Keratinocyte (primary cell): ENCODE measurements around the gene ERRFI1.

Experiments used
- CTCF ChIP-seq, 3 experiments: IDR thresholded peaks in 1 of 3; conservative IDR thresholded peaks in 1 of 3; optimal IDR thresholded peaks in 1 of 3; 2 replicates in 2 of 3; 3 replicates in 1 of 3; pipeline versions ENCODE3 to v1.5.1; 2011; ENCODE audit warnings: low read length in 3 of 3, mild to moderate bottlenecking in 3 of 3, moderate library complexity in 2 of 3, control low read depth in 1 of 3, inconsistent platforms in 1 of 3; ENCODE audit not compliant: insufficient read depth in 2 of 3; ENCODE audit errors: extremely low read depth in 1 of 3
- EZH2 ChIP-seq: IDR thresholded peaks from one replicate; pipeline ENCODE4 v1.6.1; 2012; ENCODE audit warnings: inconsistent platforms, mild to moderate bottlenecking, low read length, moderate library complexity

GRCh38 chr1:8002921-8003320 lies 23.2 kb downstream of the ERRFI1 start:
- TF ChIP-seq EZH2 (no peak), CTCF (optimal IDR thresholded peaks at IDR 0.05 in 1 of 3, IDR thresholded peaks at IDR 0.05 in 1 of 3, conservative IDR thresholded peaks at IDR 0.05 in 1 of 3; ENCODE audit: extremely low read depth in 1 of 3, insufficient read depth in 2 of 3, low read length in 3 of 3) (no peak)
